OCI-LY3 (cell line): ENCODE measurements around the gene SCNM1.

Experiments
- H2AFZ ChIP-seq: fragments of 200-600, 300-600 bp; shearing (Covaris generic); 2 replicates; pipeline ENCODE4 v1.6.0; 2014; ENCODE audit warnings: antibody characterized with exemption, low read depth, low read length
- H3K27ac ChIP-seq: fragments of 200-600, 300-600 bp; sonication (generic); 2 replicates; pipeline ENCODE4 v1.5.1; 2014; ENCODE audit warnings: mild to moderate bottlenecking, low read length, moderate library complexity, mixed read lengths
- H3K27me3 ChIP-seq: fragments of 200-600, 300-600 bp; sonication (generic); 2 replicates; pipeline ENCODE4 v1.6.1; 2014; ENCODE audit warnings: low read depth, low read length, mixed read lengths
- H3K36me3 ChIP-seq: fragments of 200-600, 300-600 bp; sonication (generic); replicated peaks from 2 replicates; pipeline ENCODE3; 2014; ENCODE audit warnings: low read depth, low read length, mixed read lengths
- H3K4me1 ChIP-seq: fragments of 300-600, 200-600 bp; sonication (generic); 2 replicates; pipeline ENCODE4 v1.6.1; 2014; ENCODE audit warnings: low read length, mixed read lengths
- H3K4me2 ChIP-seq: fragments of 200-600, 300-600 bp; sonication (generic); 2 replicates; pipeline ENCODE4 v1.6.1; 2014; ENCODE audit warnings: low read length, mixed read lengths
- H3K4me3 ChIP-seq: fragments of 300-600, 200-600 bp; sonication (generic); 2 replicates; pipeline ENCODE4 v1.5.1; 2014; ENCODE audit warnings: antibody characterized with exemption, mild to moderate bottlenecking, low read length, moderate library complexity
- H3K79me2 ChIP-seq: fragments of 300-600, 200-600 bp; shearing (Covaris generic); 2 replicates; pipeline ENCODE4 v1.6.1; 2014; ENCODE audit warnings: mild to moderate bottlenecking, low read length, mixed read lengths
- H3K9ac ChIP-seq: fragments of 300-600, 200-600 bp; shearing (Covaris generic); 2 replicates; pipeline ENCODE4 v1.6.0; 2014; ENCODE audit warnings: mild to moderate bottlenecking, low read length, moderate library complexity
- H3K9me3 ChIP-seq: fragments of 200-600, 300-600 bp; shearing (Covaris generic); 2 replicates; pipeline ENCODE4 v1.6.1; 2014; ENCODE audit warnings: low read length, mixed read lengths; ENCODE audit not compliant: insufficient read depth
- H4K20me1 ChIP-seq: fragments of 200-600, 300-600 bp; sonication (generic); 2 replicates; pipeline ENCODE4 v1.6.1; 2016; ENCODE audit warnings: low read length, mixed read lengths; ENCODE audit not compliant: insufficient read depth
- EZH2phosphoT487 ChIP-seq: fragments of 200-600 bp; shearing (Covaris generic); IDR thresholded peaks from 2 replicates; pipeline ENCODE4 v1.6.1; 2018; ENCODE audit warnings: antibody characterized with exemption, mixed run types, low read depth
- TF ChIP-seq, protein P1 (sequence below): fragments of 200-600, 300-600 bp; sonication (generic); IDR thresholded peaks from 2 replicates; pipeline ENCODE4 v1.5.1; 2014; ENCODE audit warnings: antibody characterized with exemption, low read length, low read depth

The SCNM1 gene

DNA sequence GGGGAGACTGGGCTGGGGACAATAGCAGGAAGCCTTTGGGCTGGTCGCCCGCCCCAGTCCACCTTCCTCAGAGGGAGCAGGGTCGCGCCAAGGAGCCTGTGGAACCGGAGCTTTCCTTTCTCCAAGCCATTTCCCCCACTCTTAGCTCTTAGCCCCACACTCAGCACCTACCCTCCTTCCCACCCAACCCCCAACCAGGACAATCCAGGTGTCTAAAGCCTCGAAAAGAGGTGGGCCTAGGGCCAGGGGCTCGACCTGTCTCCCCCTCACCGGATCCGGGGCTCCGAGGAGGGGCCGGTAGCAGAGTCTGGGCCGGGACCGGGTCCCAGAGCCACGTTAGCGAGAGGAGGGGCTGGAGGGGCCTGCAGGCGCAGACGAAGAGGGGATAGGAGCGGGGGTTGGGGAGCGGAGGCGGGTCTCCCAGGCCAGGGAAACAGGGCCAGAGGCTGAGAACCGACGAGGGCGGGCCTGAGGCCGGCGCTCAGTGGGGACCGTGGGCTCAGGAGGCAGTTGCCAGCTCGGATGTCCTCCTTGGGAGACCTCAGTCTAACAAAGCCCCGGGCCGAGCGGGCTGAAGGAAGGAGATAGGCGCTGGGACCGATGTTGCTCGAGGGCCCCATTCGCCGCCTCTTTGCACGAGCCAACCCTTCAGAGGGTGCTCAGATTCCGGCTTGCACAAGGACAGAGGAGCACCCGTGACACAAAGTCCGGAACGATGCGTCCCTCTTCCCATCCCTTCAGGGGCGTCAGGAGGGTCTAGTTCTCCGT, 20.5 kb upstream of the SCNM1 start:
- H3K4me1 ChIP-seq, result peaks cover 6% of the 10 kb centered on the region; the same call in 1 of the 2 replicates
- no peaks in the 10 kb centered on the region for H3K27me3 ChIP-seq
- H3K27ac ChIP-seq, result no peak overlapping the region
- H4K20me1 ChIP-seq, result no peaks in the 10 kb centered on the region
- no peaks in the 10 kb centered on the region for H3K79me2 ChIP-seq
- no peak overlapping the region for H2AFZ ChIP-seq
- H3K4me3 ChIP-seq, result no peak overlapping the region
- H3K36me3 ChIP-seq, result no peaks in the 10 kb centered on the region
- no peak overlapping the region for H3K9ac ChIP-seq
- TF ChIP-seq EZH2phosphoT487, result no peak
- TF ChIP-seq, protein P1, sequence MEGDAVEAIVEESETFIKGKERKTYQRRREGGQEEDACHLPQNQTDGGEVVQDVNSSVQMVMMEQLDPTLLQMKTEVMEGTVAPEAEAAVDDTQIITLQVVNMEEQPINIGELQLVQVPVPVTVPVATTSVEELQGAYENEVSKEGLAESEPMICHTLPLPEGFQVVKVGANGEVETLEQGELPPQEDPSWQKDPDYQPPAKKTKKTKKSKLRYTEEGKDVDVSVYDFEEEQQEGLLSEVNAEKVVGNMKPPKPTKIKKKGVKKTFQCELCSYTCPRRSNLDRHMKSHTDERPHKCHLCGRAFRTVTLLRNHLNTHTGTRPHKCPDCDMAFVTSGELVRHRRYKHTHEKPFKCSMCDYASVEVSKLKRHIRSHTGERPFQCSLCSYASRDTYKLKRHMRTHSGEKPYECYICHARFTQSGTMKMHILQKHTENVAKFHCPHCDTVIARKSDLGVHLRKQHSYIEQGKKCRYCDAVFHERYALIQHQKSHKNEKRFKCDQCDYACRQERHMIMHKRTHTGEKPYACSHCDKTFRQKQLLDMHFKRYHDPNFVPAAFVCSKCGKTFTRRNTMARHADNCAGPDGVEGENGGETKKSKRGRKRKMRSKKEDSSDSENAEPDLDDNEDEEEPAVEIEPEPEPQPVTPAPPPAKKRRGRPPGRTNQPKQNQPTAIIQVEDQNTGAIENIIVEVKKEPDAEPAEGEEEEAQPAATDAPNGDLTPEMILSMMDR, result no peak
- no peak overlapping the region for H3K4me2 ChIP-seq
- no peaks in the 10 kb centered on the region for H3K9me3 ChIP-seq

DNA sequence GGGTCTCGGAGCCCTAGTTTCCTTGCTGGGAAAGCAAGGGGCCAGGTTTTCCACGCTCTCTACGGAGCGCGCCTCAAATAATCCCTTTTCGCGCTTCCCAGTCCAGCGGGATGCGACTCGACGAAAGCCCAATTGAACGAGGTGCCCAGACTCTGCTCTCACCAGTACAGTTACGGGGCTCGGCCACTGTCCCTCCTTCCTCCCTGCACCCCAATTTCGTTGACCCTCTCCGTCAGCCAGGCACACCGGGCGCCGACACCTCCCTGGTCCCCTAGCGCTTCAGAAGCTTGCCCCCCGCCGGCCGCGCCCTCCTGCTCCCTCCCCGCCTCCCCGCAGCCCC, 19.9 kb upstream of the SCNM1 start:
- Histone ChIP-seq H3K4me2 (no peak overlapping the region), H3K27me3 (no peaks in the 10 kb centered on the region), H2AFZ (no peak overlapping the region), H3K27ac (no peak overlapping the region), H3K36me3 (no peaks in the 10 kb centered on the region), H3K4me3 (no peak overlapping the region), H3K79me2 (no peaks in the 10 kb centered on the region), H3K4me1 (peaks cover 6% of the 10 kb centered on the region; the same call in 1 of the 2 replicates), H3K9me3 (no peaks in the 10 kb centered on the region), H4K20me1 (no peaks in the 10 kb centered on the region), H3K9ac (no peak overlapping the region)
- TF ChIP-seq, protein P1, result no peak
- no peak for TF ChIP-seq EZH2phosphoT487

DNA sequence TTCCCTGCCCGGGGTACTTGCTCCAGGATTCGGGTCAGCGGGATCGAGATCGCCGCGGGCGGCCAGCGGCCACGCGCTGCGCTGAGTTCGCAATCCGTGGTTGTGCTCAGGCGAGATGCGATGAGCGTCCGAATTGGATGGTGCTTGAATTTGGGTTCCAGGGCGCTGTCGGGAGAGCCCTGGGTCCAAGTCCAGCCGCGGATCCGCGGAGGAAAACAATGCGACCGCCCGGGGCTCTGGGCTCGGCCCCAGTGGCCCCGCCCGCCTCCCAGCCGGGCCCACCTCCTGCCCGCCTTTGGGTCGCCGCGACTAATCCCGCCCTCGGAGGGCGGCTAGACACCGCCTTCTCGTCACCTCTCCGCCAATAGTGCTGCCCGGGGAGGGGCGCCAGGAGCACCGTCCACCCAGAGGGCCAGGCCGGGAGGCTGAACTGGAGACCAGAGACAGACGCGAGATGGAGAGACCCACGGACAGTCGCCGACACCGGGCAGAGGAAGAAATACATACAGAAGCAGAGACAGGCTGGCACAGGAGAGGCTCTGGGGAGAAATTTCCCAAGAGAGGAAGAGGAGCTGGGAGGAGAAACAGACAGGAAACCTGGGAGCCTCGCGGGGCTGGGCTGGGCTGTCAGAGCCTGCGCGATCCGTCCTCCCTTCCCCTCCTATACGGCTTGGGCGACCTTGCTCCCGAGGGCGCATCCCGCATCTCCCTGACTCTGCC, 19.4 kb upstream of the SCNM1 start, which contains the start of gene SEMA6C:
SEMA6C (minus strand) TSS at position 220 of the 720 bp plus-strand sequence. CDS start 4,010 bp downstream, outside the sequence.
- Histone ChIP-seq H3K4me1 (peaks cover 6% of the 10 kb centered on the region; the same call in 1 of the 2 replicates), H3K27ac (no peak within 1 kb of the TSS), H3K4me2 (no peak within 1 kb of the TSS), H3K79me2 (no peaks in the 10 kb centered on the region), H2AFZ (no peak within 1 kb of the TSS), H3K27me3 (no peaks in the 10 kb centered on the region), H3K9me3 (no peaks in the 10 kb centered on the region), H4K20me1 (no peaks in the 10 kb centered on the region), H3K9ac (no peak within 1 kb of the TSS), H3K36me3 (no peaks in the 10 kb centered on the region), H3K4me3 (no peak within 1 kb of the TSS)
- TF ChIP-seq EZH2phosphoT487, result no peak

DNA sequence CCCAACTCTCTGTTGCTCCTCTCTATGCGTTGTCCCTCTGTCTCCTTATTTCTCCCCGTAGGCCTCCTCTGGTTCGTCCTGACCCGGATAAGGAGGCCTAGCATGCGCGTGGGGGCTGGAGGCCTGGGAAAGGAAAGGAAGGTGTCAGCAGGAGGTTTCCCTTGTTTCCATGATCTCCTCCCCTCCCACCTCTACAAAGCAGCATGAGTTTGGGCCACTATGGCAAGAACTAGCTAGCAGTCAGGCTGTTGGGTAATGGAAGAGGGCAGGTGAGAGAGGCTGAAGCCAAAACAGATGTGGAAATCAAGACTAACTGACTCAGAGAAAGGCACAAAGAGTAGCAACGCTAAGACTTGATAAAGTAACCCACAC, 18.8 kb upstream of the SCNM1 start:
- Histone ChIP-seq H3K27ac (no peak overlapping the region), H2AFZ (no peak overlapping the region)

More for the DNA sequence above, 18.8 kb upstream of the SCNM1 start:
- Histone ChIP-seq H3K4me3 (no peak overlapping the region), H3K9me3 (no peaks in the 10 kb centered on the region), H3K4me2 (no peak overlapping the region), H3K36me3 (no peaks in the 10 kb centered on the region), H3K9ac (no peak overlapping the region), H4K20me1 (no peaks in the 10 kb centered on the region), H3K79me2 (no peaks in the 10 kb centered on the region), H3K27me3 (no peaks in the 10 kb centered on the region), H3K4me1 (peaks cover 6% of the 10 kb centered on the region; the same call in 1 of the 2 replicates)
- TF ChIP-seq, protein P1, result no peak
- TF ChIP-seq EZH2phosphoT487, result no peak
